HepG2 (cell line): ENCODE measurements around the gene ZNF512B. TPM values are rescaled to one million over a fixed set of nuclear protein-coding genes. Genes with fewer than 3 reads are reported as not detected.

Experiments
- ADNP ChIP-seq: sonication (generic); formaldehyde crosslinking; IDR thresholded peaks from 2 replicates; pipeline ENCODE4 v1.4.0; 2020; ENCODE audit warnings: missing genetic modification reagents
- HMG20B ChIP-seq: conservative IDR thresholded peaks from 2 replicates; pipeline ENCODE4 v1.6.1; 2016; ENCODE audit warnings: missing genetic modification reagents, missing compliant biosample characterization
- KDM1A ChIP-seq: IDR thresholded peaks from 2 replicates; pipeline ENCODE4 v1.6.1; 2016; ENCODE audit warnings: missing compliant biosample characterization
- NFIC ChIP-seq: IDR thresholded peaks from 2 replicates; pipeline ENCODE4 v1.6.1; 2012; ENCODE audit warnings: mild to moderate bottlenecking, low read length, inconsistent platforms
- PAWR ChIP-seq: sonication (generic); formaldehyde crosslinking; IDR thresholded peaks from 2 replicates; pipeline ENCODE4 v1.4.0; 2020; ENCODE audit warnings: missing genetic modification reagents, mild to moderate bottlenecking, borderline replicate concordance
- PHF21A ChIP-seq: sonication (generic); formaldehyde crosslinking; IDR thresholded peaks from 2 replicates; pipeline ENCODE4 v1.5.0; 2020; ENCODE audit warnings: mild to moderate bottlenecking, missing genetic modification reagents
- REXO4 ChIP-seq: sonication (generic); formaldehyde crosslinking; IDR thresholded peaks from 2 replicates; pipeline ENCODE4 v1.8.0; 2022; ENCODE audit warnings: missing genetic modification reagents, mild to moderate bottlenecking, borderline replicate concordance
- SIN3A ChIP-seq: IDR thresholded peaks from 2 replicates; pipeline ENCODE4 v1.6.1; 2011; ENCODE audit warnings: low read depth, mild to moderate bottlenecking, control low read depth, low read length, borderline replicate concordance
- SOX5 ChIP-seq: IDR thresholded peaks from 2 replicates; pipeline ENCODE4 v1.6.1; 2016; ENCODE audit warnings: borderline replicate concordance
- YEATS4 ChIP-seq: sonication (generic); formaldehyde crosslinking; IDR thresholded peaks from 2 replicates; pipeline ENCODE4 v1.4.0; 2020; ENCODE audit warnings: missing genetic modification reagents, borderline replicate concordance
- ZBTB38 ChIP-seq: sonication (generic); formaldehyde crosslinking; IDR thresholded peaks from 2 replicates; pipeline ENCODE4 v1.5.1; 2020; ENCODE audit warnings: mild to moderate bottlenecking, missing genetic modification reagents
- ZNF547 ChIP-seq: sonication (generic); formaldehyde crosslinking; IDR thresholded peaks from 2 replicates; pipeline ENCODE4 v1.5.1; 2020; ENCODE audit warnings: mild to moderate bottlenecking, missing genetic modification reagents
- polyA plus RNA-seq, 8 experiments: library from polyadenylated mRNA; depleted of rRNA in 3 of 8; stranded (reverse) in 7 of 8; unstranded in 1 of 8; fragments of >200 nt; fragmentation: Illumina TruSeq in 4 of 8; extraction: Trizol in 4 of 8; gene quantifications; 2 replicates each; pipeline versions ENCODE4 v1.2.1 to v1.2.3, GENCODE V29; 2011 to 2016; ENCODE audit warnings: low read depth in 4 of 8, missing spikeins in 1 of 8, mixed read lengths in 1 of 8; ENCODE audit not compliant: insufficient read depth in 1 of 8
- total RNA-seq, 5 experiments: library from RNA; depleted of rRNA; stranded (reverse); fragments of >200 nt; fragmentation: Illumina TruSeq; extraction: Trizol; gene quantifications; 2 replicates each; pipeline ENCODE4 v1.2.3, GENCODE V29; 2016; ENCODE audit warnings: low read depth in 1 of 5
- TF ChIP-seq, protein P1 (sequence below): sonication (generic); formaldehyde crosslinking; IDR thresholded peaks from 2 replicates; pipeline ENCODE4 v1.5.0; 2020; ENCODE audit warnings: mild to moderate bottlenecking, missing genetic modification reagents, moderate library complexity
- TF ChIP-seq, protein P2 (sequence below): IDR thresholded peaks from 2 replicates; pipeline ENCODE4 v1.6.1; 2016; ENCODE audit warnings: low read depth, borderline replicate concordance
- TF ChIP-seq, protein P3 (sequence below): IDR thresholded peaks from 2 replicates; pipeline ENCODE4 v1.6.1; 2012; ENCODE audit warnings: low read depth, low read length, improper control_type of control experiment
- TF ChIP-seq, protein P4 (sequence below): conservative IDR thresholded peaks from 2 replicates; pipeline ENCODE4 v1.6.1; 2018; ENCODE audit warnings: missing genetic modification reagents
- TF ChIP-seq, protein P5 (sequence below): sonication (generic); formaldehyde crosslinking; IDR thresholded peaks from 2 replicates; pipeline ENCODE4 v1.5.0; 2020; ENCODE audit warnings: missing genetic modification reagents, mild to moderate bottlenecking, borderline replicate concordance
- TF ChIP-seq, protein P6 (sequence below): sonication (generic); formaldehyde crosslinking; IDR thresholded peaks from 2 replicates; pipeline ENCODE4 v1.4.0; 2020; ENCODE audit warnings: missing genetic modification reagents, low read depth, mild to moderate bottlenecking, borderline replicate concordance
- TF ChIP-seq, protein P7 (sequence below): sonication (generic); formaldehyde crosslinking; IDR thresholded peaks from 2 replicates; pipeline ENCODE4 v1.9.0; 2022; ENCODE audit warnings: missing genetic modification reagents, mild to moderate bottlenecking, borderline replicate concordance
- TF ChIP-seq, protein P8 (sequence below): sonication (generic); IDR thresholded peaks from 2 replicates; pipeline ENCODE4 v1.6.1; 2016; ENCODE audit warnings: low read depth, borderline replicate concordance

The ZNF512B gene
- total and polyA plus RNA-seq, 2 of the 13 experiments (the other 11 are each of a cell fraction or from before 2014, with no cell fraction given): 11.5 to 30.6 TPM

DNA sequence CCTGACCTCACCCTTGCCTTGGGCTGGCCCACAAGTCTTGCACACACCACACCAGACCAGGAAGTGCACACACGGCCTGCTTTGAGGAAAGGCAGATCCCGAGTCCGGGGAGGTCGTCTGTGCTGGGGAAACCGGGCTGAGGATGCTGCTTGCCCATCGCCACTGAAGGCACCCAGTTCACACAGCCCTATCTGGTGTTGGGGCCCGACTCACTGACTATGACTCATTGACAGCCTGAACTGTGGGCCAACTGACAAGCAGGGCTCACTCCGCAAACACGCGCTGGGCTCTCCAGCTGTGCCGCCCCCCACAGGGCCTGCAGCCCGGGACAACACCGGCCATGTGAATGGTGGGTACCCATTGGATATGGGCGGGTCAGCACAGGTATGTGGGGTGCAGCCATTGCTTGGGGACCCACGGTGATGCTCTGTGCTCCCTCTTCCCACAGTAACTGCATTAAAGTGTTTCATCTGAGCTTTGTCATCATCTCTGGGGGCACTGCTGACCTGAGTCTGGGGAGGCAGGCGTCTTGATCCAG lies 8.1 kb upstream of the ZNF512B start (continued):
- TF ChIP-seq, protein P1, sequence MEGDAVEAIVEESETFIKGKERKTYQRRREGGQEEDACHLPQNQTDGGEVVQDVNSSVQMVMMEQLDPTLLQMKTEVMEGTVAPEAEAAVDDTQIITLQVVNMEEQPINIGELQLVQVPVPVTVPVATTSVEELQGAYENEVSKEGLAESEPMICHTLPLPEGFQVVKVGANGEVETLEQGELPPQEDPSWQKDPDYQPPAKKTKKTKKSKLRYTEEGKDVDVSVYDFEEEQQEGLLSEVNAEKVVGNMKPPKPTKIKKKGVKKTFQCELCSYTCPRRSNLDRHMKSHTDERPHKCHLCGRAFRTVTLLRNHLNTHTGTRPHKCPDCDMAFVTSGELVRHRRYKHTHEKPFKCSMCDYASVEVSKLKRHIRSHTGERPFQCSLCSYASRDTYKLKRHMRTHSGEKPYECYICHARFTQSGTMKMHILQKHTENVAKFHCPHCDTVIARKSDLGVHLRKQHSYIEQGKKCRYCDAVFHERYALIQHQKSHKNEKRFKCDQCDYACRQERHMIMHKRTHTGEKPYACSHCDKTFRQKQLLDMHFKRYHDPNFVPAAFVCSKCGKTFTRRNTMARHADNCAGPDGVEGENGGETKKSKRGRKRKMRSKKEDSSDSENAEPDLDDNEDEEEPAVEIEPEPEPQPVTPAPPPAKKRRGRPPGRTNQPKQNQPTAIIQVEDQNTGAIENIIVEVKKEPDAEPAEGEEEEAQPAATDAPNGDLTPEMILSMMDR (CRISPR knock-in tag): peak; percentile 65
- TF ChIP-seq SOX5 (CRISPR knock-in tag): peak; percentile 40; the same call in 1 of the 2 replicates
- TF ChIP-seq ADNP (CRISPR knock-in tag): no peak
- TF ChIP-seq NFIC: no peak
- TF ChIP-seq, protein P2, sequence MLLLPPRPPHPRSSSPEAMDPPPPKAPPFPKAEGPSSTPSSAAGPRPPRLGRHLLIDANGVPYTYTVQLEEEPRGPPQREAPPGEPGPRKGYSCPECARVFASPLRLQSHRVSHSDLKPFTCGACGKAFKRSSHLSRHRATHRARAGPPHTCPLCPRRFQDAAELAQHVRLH (CRISPR knock-in tag): no peak
- TF ChIP-seq, protein P3, sequence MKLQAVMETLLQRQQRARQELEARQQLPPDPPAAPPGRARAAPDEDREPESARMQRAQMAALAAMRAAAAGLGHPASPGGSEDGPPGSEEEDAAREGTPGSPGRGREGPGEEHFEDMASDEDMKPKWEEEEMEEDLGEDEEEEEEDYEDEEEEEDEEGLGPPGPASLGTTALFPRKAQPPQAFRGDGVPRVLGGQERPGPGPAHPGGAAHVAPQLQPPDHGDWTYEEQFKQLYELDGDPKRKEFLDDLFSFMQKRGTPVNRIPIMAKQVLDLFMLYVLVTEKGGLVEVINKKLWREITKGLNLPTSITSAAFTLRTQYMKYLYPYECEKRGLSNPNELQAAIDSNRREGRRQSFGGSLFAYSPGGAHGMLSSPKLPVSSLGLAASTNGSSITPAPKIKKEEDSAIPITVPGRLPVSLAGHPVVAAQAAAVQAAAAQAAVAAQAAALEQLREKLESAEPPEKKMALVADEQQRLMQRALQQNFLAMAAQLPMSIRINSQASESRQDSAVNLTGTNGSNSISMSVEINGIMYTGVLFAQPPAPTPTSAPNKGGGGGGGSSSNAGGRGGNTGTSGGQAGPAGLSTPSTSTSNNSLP: no peak
- no peak for TF ChIP-seq REXO4
- TF ChIP-seq HMG20B (CRISPR knock-in tag): 0 out of 2 replicates have a peak, but pooled peaks have one; percentile 21
- TF ChIP-seq, protein P4, sequence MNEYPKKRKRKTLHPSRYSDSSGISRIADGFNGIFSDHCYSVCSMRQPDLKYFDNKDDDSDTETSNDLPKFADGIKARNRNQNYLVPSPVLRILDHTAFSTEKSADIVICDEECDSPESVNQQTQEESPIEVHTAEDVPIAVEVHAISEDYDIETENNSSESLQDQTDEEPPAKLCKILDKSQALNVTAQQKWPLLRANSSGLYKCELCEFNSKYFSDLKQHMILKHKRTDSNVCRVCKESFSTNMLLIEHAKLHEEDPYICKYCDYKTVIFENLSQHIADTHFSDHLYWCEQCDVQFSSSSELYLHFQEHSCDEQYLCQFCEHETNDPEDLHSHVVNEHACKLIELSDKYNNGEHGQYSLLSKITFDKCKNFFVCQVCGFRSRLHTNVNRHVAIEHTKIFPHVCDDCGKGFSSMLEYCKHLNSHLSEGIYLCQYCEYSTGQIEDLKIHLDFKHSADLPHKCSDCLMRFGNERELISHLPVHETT (CRISPR knock-in tag): no peak
- TF ChIP-seq, protein P5, sequence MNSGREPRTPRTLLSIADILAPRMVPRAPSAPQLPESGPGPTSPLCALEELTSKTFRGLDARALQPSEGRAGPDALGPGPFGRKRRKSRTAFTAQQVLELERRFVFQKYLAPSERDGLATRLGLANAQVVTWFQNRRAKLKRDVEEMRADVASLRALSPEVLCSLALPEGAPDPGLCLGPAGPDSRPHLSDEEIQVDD (CRISPR knock-in tag): no peak; the same call in 1 of the 2 replicates
- no peak for TF ChIP-seq PAWR (CRISPR knock-in tag)
- peak; percentile 59; the same call in 1 of the 2 replicates for TF ChIP-seq KDM1A (CRISPR knock-in tag)
- peak; percentile 67; the same call in 1 of the 2 replicates for TF ChIP-seq ZNF547
- TF ChIP-seq, protein P6, sequence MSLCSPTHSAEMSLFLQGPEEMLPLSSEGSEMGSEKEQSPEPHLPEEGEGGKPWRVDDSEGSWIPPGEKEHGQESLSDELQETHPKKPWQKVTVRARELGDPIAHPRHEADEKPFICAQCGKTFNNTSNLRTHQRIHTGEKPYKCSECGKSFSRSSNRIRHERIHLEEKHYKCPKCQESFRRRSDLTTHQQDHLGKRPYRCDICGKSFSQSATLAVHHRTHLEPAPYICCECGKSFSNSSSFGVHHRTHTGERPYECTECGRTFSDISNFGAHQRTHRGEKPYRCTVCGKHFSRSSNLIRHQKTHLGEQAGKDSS (CRISPR knock-in tag): peak; percentile 96
- TF ChIP-seq SIN3A: peak; percentile 94; the same call in 1 of the 2 replicates
- peak; percentile 49 for TF ChIP-seq PHF21A (CRISPR knock-in tag)
- peak; percentile 85 for TF ChIP-seq ZBTB38
- TF ChIP-seq YEATS4: no peak
- TF ChIP-seq, protein P7, sequence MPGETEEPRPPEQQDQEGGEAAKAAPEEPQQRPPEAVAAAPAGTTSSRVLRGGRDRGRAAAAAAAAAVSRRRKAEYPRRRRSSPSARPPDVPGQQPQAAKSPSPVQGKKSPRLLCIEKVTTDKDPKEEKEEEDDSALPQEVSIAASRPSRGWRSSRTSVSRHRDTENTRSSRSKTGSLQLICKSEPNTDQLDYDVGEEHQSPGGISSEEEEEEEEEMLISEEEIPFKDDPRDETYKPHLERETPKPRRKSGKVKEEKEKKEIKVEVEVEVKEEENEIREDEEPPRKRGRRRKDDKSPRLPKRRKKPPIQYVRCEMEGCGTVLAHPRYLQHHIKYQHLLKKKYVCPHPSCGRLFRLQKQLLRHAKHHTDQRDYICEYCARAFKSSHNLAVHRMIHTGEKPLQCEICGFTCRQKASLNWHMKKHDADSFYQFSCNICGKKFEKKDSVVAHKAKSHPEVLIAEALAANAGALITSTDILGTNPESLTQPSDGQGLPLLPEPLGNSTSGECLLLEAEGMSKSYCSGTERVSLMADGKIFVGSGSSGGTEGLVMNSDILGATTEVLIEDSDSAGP: peak; percentile 40; the same call in 1 of the 2 replicates
- TF ChIP-seq, protein P8, sequence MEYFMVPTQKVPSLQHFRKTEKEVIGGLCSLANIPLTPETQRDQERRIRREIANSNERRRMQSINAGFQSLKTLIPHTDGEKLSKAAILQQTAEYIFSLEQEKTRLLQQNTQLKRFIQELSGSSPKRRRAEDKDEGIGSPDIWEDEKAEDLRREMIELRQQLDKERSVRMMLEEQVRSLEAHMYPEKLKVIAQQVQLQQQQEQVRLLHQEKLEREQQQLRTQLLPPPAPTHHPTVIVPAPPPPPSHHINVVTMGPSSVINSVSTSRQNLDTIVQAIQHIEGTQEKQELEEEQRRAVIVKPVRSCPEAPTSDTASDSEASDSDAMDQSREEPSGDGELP: peak; percentile 98
